Gastrocnemius medialis (tissue), 4 donors: ENCODE data around the gene IFT52. TPM values are rescaled to one million over a fixed set of nuclear protein-coding genes. Genes with fewer than 3 reads are reported as not detected.

Experiments
- ATAC-seq, 2 donors: fragments of 150-250 bp; one replicate each; pipeline ENCODE4 v1.9.1; 2016
- DNase-seq, 2 donors: peaks; one replicate each; pipeline ENCODE4 v3.0.0-alpha.2; 2019
- H3K27ac ChIP-seq, 4 donors: fragments of 200-600 bp; sonication (generic); 1 replicate in 1 of 4; 2 replicates in 3 of 4; pipeline ENCODE4 v1.5.1; 2016 to 2018; ENCODE audit warnings: mild to moderate bottlenecking in 2 of 4, moderate library complexity in 1 of 4
- H3K27me3 ChIP-seq, 3 donors: fragments of 200-600 bp; sonication (generic) in 2 of 3; 1 replicate in 1 of 3; 2 replicates in 2 of 3; pipeline versions ENCODE4 v1.5.1 to v1.6.0; 2016 to 2019; ENCODE audit warnings: mild to moderate bottlenecking in 1 of 3, moderate library complexity in 1 of 3
- H3K36me3 ChIP-seq, 2 donors: fragments of 200-600 bp; sonication (generic) in 1 of 2; one replicate each; pipeline ENCODE4 v1.5.1; 2017 to 2018
- H3K4me1 ChIP-seq, 2 donors: fragments of 200-600 bp; sonication (generic) in 1 of 2; one replicate each; pipeline ENCODE4 v1.5.1; 2016 to 2017; ENCODE audit warnings: mild to moderate bottlenecking in 2 of 2
- H3K4me3 ChIP-seq, 4 donors: fragments of 200-600 bp; sonication (generic) in 3 of 4; 1 replicate in 1 of 4; 2 replicates in 3 of 4; pipeline ENCODE4 v1.5.1; 2016 to 2019; ENCODE audit warnings: mild to moderate bottlenecking in 2 of 4
- H3K9me3 ChIP-seq, 3 donors: fragments of 200-600 bp; sonication (generic) in 2 of 3; 1 replicate in 1 of 3; 2 replicates in 2 of 3; pipeline ENCODE4 v1.5.1; 2016 to 2019
- POLR2A ChIP-seq, 2 donors: fragments of 450-650 bp; IDR thresholded peaks; one replicate each; pipeline ENCODE4 v1.6.1; 2017; ENCODE audit warnings: antibody characterized with exemption in 2 of 2, mild to moderate bottlenecking in 2 of 2, moderate library complexity in 2 of 2
- in situ Hi-C, 4 donors: fragments of 200-750 bp; cut with MboI; loops; one replicate each; pipeline versions ENCODE4 v1.15.0 to v1.8.0; 2017; ENCODE audit warnings: low sequenced_read_pairs in 4 of 4
- intact Hi-C: fragments of 100-400 bp; cut with DNase I; formaldehyde crosslinking; loops from one replicate; pipeline ENCODE4 v1.15.1; 2023; ENCODE audit warnings: low total_unique reads
- total RNA-seq, 4 donors: library from RNA; depleted of rRNA; stranded (reverse); fragments of >200 nt; gene quantifications; one replicate each; pipeline versions ENCODE4 v1.1.0 to v1.2.3, GENCODE V29; 2016
- TF ChIP-seq, protein P1 (sequence below), 5 experiments: fragments of 450-650 bp in 3 of 5; fragments of 200-600 bp in 2 of 5; sonication (generic) in 2 of 5; IDR thresholded peaks in 4 of 5; conservative IDR thresholded peaks in 1 of 5; 1 replicate in 4 of 5; 2 replicates in 1 of 5; pipeline ENCODE4 v1.5.1; 2016 to 2019; ENCODE audit warnings: antibody characterized with exemption in 5 of 5, mild to moderate bottlenecking in 3 of 5, moderate library complexity in 3 of 5

The IFT52 gene
- total RNA-seq, 4 donors from 2014 or later = 1.7 to 3.4 (median 2.9) TPM

- intact Hi-C loops = no loop called here
- Histone ChIP-seq H3K36me3 (no peaks in the 10 kb centered on the region), H3K4me3 (peak within 1 kb of the TSS in 2 of 4 donors; percentile 13 to 22), H3K9me3 (no peaks in the 10 kb centered on the region), H3K27me3 (peaks cover 36 to 41% (median 36%) of the 10 kb centered on the region in 3 donors), H3K27ac (no peak within 1 kb of the TSS), H3K4me1 (peaks cover 3 to 6% of the 10 kb centered on the region in 2 donors)
- no peak for TF ChIP-seq POLR2A (IDR thresholded peaks at IDR 0.05)
- TF ChIP-seq, protein P1, sequence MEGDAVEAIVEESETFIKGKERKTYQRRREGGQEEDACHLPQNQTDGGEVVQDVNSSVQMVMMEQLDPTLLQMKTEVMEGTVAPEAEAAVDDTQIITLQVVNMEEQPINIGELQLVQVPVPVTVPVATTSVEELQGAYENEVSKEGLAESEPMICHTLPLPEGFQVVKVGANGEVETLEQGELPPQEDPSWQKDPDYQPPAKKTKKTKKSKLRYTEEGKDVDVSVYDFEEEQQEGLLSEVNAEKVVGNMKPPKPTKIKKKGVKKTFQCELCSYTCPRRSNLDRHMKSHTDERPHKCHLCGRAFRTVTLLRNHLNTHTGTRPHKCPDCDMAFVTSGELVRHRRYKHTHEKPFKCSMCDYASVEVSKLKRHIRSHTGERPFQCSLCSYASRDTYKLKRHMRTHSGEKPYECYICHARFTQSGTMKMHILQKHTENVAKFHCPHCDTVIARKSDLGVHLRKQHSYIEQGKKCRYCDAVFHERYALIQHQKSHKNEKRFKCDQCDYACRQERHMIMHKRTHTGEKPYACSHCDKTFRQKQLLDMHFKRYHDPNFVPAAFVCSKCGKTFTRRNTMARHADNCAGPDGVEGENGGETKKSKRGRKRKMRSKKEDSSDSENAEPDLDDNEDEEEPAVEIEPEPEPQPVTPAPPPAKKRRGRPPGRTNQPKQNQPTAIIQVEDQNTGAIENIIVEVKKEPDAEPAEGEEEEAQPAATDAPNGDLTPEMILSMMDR (IDR thresholded peaks at IDR 0.05 in 4 of 5, conservative IDR thresholded peaks at IDR 0.05 in 1 of 5) = no peak
- no peak for DNase-seq
- in situ Hi-C loops = no loop called here
- ATAC-seq = no peak
These were observed 75.9 kb downstream of the IFT52 start, which contains the start of gene MYBL2 for GRCh38 chr20:43666376-43667328. TSS of gene MYBL2 (plus strand) at chr20:43667114. CDS start at chr20:43667284, 170 bp downstream.

DNA sequence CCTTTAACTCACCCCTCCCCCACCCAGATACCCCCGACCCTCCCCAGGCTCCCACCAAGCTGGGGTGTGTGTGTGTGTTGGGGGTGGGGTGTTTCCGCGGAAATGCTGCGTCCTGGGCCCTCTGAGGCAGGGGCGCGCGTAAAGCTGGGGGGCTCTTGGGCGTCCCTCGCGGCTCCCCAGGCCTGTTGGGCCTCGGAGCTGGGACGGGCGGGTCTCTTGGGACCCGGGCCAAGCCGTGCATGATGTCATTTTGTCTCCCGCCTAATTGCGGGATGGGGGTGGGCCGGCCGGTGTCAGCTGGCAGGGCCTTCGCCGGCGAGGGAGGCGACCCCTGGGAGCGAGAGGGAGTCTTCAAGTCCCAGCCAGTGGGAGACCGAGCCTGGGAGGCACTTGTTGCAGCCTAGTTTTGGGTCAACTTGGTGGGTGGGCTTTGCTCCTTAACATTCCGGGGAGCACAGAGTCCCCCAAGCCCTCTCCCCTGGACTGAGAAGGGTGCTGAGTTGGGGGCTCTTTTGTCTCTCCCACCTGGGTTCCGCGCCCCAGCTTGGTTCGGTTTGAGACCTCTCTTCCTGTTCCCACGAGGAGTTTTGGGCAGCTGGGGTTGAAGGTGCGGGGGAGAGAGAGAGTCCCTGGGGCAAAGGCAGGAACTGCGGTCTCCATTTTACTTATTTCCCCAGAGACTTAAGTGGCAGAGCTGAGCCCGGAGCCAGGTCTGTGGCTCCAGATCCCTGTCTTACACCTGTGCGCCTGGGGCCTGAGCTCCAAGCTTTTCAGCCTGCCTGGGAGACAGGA lies 76.8 kb downstream of the IFT52 start:
- no peaks in the 10 kb centered on the region for H3K9me3 ChIP-seq
- no peak for ATAC-seq
- H3K36me3 ChIP-seq = no peaks in the 10 kb centered on the region
- no peak overlapping the region for H3K4me3 ChIP-seq
- no peak overlapping the region for H3K27ac ChIP-seq
- H3K4me1 ChIP-seq = peaks cover 3 to 6% of the 10 kb centered on the region in 2 donors
- intact Hi-C loops = no loop called here
- DNase-seq = no peak
- TF ChIP-seq, protein P1 (IDR thresholded peaks at IDR 0.05 in 4 of 5, conservative IDR thresholded peaks at IDR 0.05 in 1 of 5) = no peak
- TF ChIP-seq POLR2A (IDR thresholded peaks at IDR 0.05) = no peak
- peaks cover 36 to 41% (median 38%) of the 10 kb centered on the region in 3 donors for H3K27me3 ChIP-seq
- in situ Hi-C loops = no loop called here

DNA sequence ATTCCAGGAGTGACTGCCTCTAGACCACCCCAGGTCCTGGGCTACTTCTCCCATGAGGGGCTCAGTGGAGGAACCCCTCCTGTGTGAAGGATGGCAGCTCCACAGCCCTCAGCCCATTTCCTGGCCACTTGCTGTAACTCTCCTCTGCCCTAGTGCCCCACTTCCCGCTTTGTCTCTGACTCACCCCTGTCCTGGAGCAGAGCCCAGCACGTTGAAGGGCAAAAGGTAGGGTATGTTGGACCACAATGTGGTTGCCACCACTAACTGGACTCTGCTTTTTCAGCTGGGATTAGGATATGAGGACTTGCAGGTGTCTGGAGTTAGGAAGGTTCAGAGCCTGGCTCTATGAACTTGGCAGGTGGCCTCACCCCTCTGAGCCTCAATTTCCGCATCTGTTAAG lies 78.6 kb downstream of the IFT52 start:
- no peaks in the 10 kb centered on the region for H3K9me3 ChIP-seq
- DNase-seq (no peak), ATAC-seq (no peak)
- no peaks in the 10 kb centered on the region for H3K36me3 ChIP-seq
- no peak overlapping the region for H3K27ac ChIP-seq
- H3K4me3 ChIP-seq = no peak overlapping the region
- H3K4me1 ChIP-seq = peaks cover 3 to 6% of the 10 kb centered on the region in 2 donors
- TF ChIP-seq, protein P1 (IDR thresholded peaks at IDR 0.05 in 4 of 5, conservative IDR thresholded peaks at IDR 0.05 in 1 of 5) = no peak
- TF ChIP-seq POLR2A (IDR thresholded peaks at IDR 0.05) = no peak
- in situ Hi-C loops = no loop called here
- intact Hi-C loops = no loop called here
- peaks cover 36 to 41% (median 38%) of the 10 kb centered on the region in 3 donors for H3K27me3 ChIP-seq

DNA sequence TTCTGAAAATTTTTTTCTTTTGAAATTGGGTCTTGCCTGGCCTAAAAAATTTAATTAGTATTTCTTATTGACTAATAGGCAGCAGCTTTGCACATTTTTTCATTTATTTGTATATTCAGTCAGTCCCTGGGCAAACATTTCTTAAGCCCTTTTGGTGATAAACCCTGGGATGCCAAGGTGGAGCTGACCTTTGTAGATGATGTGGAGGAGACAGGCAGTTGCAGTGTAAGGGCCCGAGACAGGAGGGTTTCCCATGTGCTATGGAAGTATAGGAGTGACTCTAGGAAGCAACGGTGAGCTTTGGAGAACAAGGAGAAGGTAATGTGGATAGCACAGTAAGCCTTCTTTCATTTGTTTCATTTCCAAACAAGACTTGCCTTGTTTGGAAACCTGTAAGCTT lies 79.7 kb downstream of the IFT52 start:
- no peak for ATAC-seq
- Histone ChIP-seq H3K4me1 (peaks cover 3 to 6% of the 10 kb centered on the region in 2 donors), H3K27ac (no peak overlapping the region), H3K27me3 (peaks cover 35 to 37% (median 35%) of the 10 kb centered on the region in 3 donors), H3K36me3 (no peaks in the 10 kb centered on the region), H3K4me3 (no peak overlapping the region), H3K9me3 (no peaks in the 10 kb centered on the region)
- DNase-seq = no peak
- TF ChIP-seq POLR2A (IDR thresholded peaks at IDR 0.05) = no peak
- TF ChIP-seq, protein P1 (IDR thresholded peaks at IDR 0.05 in 4 of 5, conservative IDR thresholded peaks at IDR 0.05 in 1 of 5) = no peak
- in situ Hi-C loops (no loop called here), intact Hi-C loops (no loop called here)
